HepG2 (cell line): ENCODE measurements around the gene PLXNA4. TPM values are rescaled to one million over a fixed set of nuclear protein-coding genes. Genes with fewer than 3 reads are reported as not detected.

Experiments
- ATAC-seq: fragments of 200-7000 bp; cut with Tn5 transposase; 3 replicates; pipeline ENCODE4 v1.9.1; 2020; ENCODE audit warnings: mild to moderate bottlenecking, moderate library complexity
- BruUV-seq: library from RNA; stranded (reverse); fragments of 400-500 nt; replicated peaks from 2 replicates; lab custom pipeline; 2021; lab: Mats Ljungman, UMichigan
- CTCF ChIA-PET: fragments of 300-600 bp; formaldehyde crosslinking; extraction: SDS; loops from one replicate; lab custom pipeline; 2021; ENCODE audit warnings: low total read pairs, inconsistent platforms, low intra/inter-chr PET ratio; lab: Yijun Ruan, JAX
- POLR2A ChIA-PET: fragments of 350-600 bp; sonication (Branson Sonifier 250); formaldehyde crosslinking; loops from one replicate; lab custom pipeline; 2020; ENCODE audit warnings: antibody characterized with exemption, inconsistent platforms; lab: Yijun Ruan, JAX
- DNase-seq: peaks from one replicate; pipeline ENCODE4 v3.0.0-alpha.2; 2015; ENCODE audit warnings: low spot score
- FAIRE-seq: peaks from 3 replicates; lab custom pipeline; 2011; peaks lifted over from hg19 to GRCh38; lab: Jason Lieb, UNC
- H2AFZ ChIP-seq: one replicate; pipeline ENCODE4 v1.6.1; 2011; ENCODE audit warnings: low read length, inconsistent platforms
- H3K27ac ChIP-seq: fragments of 300-600 bp; 3 replicates; pipeline ENCODE4 v1.8.0; 2011; ENCODE audit warnings: mixed run types, mild to moderate bottlenecking, mixed read lengths, low read length, inconsistent platforms; ENCODE audit not compliant: insufficient read depth; ENCODE audit errors: extremely low read length
- H3K27me3 ChIP-seq, 2 experiments: fragments of 200-600 bp in 1 of 2; 2 replicates in 1 of 2; 3 replicates in 1 of 2; pipeline versions ENCODE4 v1.6.0 to v1.8.0; 2011; ENCODE audit warnings: low read length in 2 of 2, mild to moderate bottlenecking in 2 of 2, moderate library complexity in 2 of 2, inconsistent platforms in 1 of 2; ENCODE audit not compliant: insufficient read depth in 2 of 2, control insufficient read depth in 1 of 2
- H3K36me3 ChIP-seq, 2 experiments: fragments of 200-600 bp in 1 of 2; replicated peaks in 1 of 2; 2 replicates in 1 of 2; 3 replicates in 1 of 2; pipeline versions ENCODE4 v1.5.1 to v1.8.0; 2011; ENCODE audit warnings: low read length in 2 of 2, inconsistent platforms in 1 of 2; ENCODE audit not compliant: insufficient read depth in 2 of 2, control insufficient read depth in 1 of 2
- H3K4me1 ChIP-seq: 2 replicates; pipeline ENCODE4 v1.5.1; 2012; ENCODE audit warnings: low read length, inconsistent platforms; ENCODE audit not compliant: insufficient read depth
- H3K4me2 ChIP-seq: 2 replicates; pipeline ENCODE4 v1.6.0; 2011; ENCODE audit warnings: low read depth, low read length, inconsistent platforms
- H3K4me3 ChIP-seq, 3 experiments: fragments of 200-600 bp in 1 of 3; sonication (generic), shearing (Covaris generic) in 1 of 3; replicated peaks in 1 of 3; 2 replicates each; pipeline ENCODE4 v1.5.1; 2011 to 2016; ENCODE audit warnings: low read length in 3 of 3, inconsistent platforms in 2 of 3, low read depth in 2 of 3, mild to moderate bottlenecking in 2 of 3, control low read depth in 1 of 3, mixed read lengths in 1 of 3; ENCODE audit not compliant: insufficient read depth in 1 of 3
- H3K79me2 ChIP-seq: one replicate; pipeline ENCODE4 v1.6.1; 2011; ENCODE audit warnings: low read length, inconsistent platforms; ENCODE audit not compliant: insufficient read depth
- H3K9ac ChIP-seq: 2 replicates; pipeline ENCODE4 v1.6.0; 2011; ENCODE audit warnings: mild to moderate bottlenecking, low read depth, low read length, inconsistent platforms; ENCODE audit not compliant: insufficient read depth
- H3K9me3 ChIP-seq: 2 replicates; pipeline ENCODE4 v1.5.1; 2012; ENCODE audit warnings: mild to moderate bottlenecking, low read length
- H4K20me1 ChIP-seq: 2 replicates; pipeline ENCODE4 v1.6.0; 2011; ENCODE audit warnings: inconsistent platforms, mild to moderate bottlenecking, low read length, moderate library complexity; ENCODE audit not compliant: insufficient read depth
- ERF ChIP-seq: IDR thresholded peaks from 2 replicates; pipeline ENCODE4 v1.6.1; 2018; ENCODE audit warnings: missing biosample characterization, missing genetic modification reagents
- MYPOP ChIP-seq: sonication (generic); formaldehyde crosslinking; IDR thresholded peaks from 2 replicates; pipeline ENCODE4 v1.8.1; 2023; ENCODE audit warnings: mild to moderate bottlenecking, moderate library complexity, missing genetic modification reagents
- PAXIP1 ChIP-seq: sonication (generic); formaldehyde crosslinking; conservative IDR thresholded peaks from 2 replicates; pipeline ENCODE4 v1.4.0; 2020; ENCODE audit warnings: mild to moderate bottlenecking, missing genetic modification reagents, moderate library complexity
- TFDP1 ChIP-seq: IDR thresholded peaks from 2 replicates; pipeline ENCODE4 v1.6.1; 2016; ENCODE audit warnings: missing compliant biosample characterization, missing genetic modification reagents, borderline replicate concordance
- ZBTB2 ChIP-seq: sonication (generic); formaldehyde crosslinking; IDR thresholded peaks from 2 replicates; pipeline ENCODE4 v1.8.0; 2022; ENCODE audit warnings: low read depth, missing genetic modification reagents
- ZFP82 ChIP-seq: sonication (generic); formaldehyde crosslinking; IDR thresholded peaks from 2 replicates; pipeline ENCODE4 v1.5.1; 2020; ENCODE audit warnings: mild to moderate bottlenecking, missing genetic modification reagents, borderline replicate concordance
- ZNF280D ChIP-seq: sonication (generic); formaldehyde crosslinking; IDR thresholded peaks from 2 replicates; pipeline ENCODE4 v1.5.1; 2020; ENCODE audit warnings: mild to moderate bottlenecking, missing genetic modification reagents
- ZNF567 ChIP-seq: sonication (generic); formaldehyde crosslinking; IDR thresholded peaks from 2 replicates; pipeline ENCODE4 v1.8.1; 2023; ENCODE audit warnings: mild to moderate bottlenecking, missing genetic modification reagents, borderline replicate concordance
- ZNF724P ChIP-seq: sonication (generic); formaldehyde crosslinking; IDR thresholded peaks from 2 replicates; pipeline ENCODE4 v1.8.0; 2022; ENCODE audit warnings: missing genetic modification reagents, borderline replicate concordance
- ZNF772 ChIP-seq: sonication (generic); formaldehyde crosslinking; IDR thresholded peaks from 2 replicates; pipeline ENCODE4 v1.5.0; 2020; ENCODE audit warnings: mild to moderate bottlenecking, missing genetic modification reagents
- ZNF780A ChIP-seq: sonication (generic); formaldehyde crosslinking; IDR thresholded peaks from 2 replicates; pipeline ENCODE4 v1.8.0; 2022; ENCODE audit warnings: mild to moderate bottlenecking, missing genetic modification reagents, moderate library complexity
- WGBS: methylation state at CpG from one replicate; pipeline ENCODE4 v1.1.6; 2017; ENCODE audit warnings: low lambda C conversion rate; 5-methylcytosine and 5-hydroxymethylcytosine counted together
- in situ Hi-C: cut with HindIII; loops from 2 replicates; pipeline ENCODE4 v1.10.0; 2017; ENCODE audit warnings: low pct_unique_long_range_greater_than_20kb; ENCODE audit not compliant: extremely low pct_ligation_motif_present
- intact Hi-C: fragments of 100-400 bp; cut with micrococcal nuclease; formaldehyde crosslinking; loops from one replicate; pipeline ENCODE4 v1.10.0; 2022; ENCODE audit not compliant: unreplicated experiment
- polyA plus RNA-seq, 8 experiments: library from polyadenylated mRNA; depleted of rRNA in 3 of 8; stranded (reverse) in 7 of 8; unstranded in 1 of 8; fragments of >200 nt; fragmentation: Illumina TruSeq in 4 of 8; extraction: Trizol in 4 of 8; gene quantifications; 2 replicates each; pipeline versions ENCODE4 v1.2.1 to v1.2.3, GENCODE V29; 2011 to 2016; ENCODE audit warnings: low read depth in 4 of 8, missing spikeins in 1 of 8, mixed read lengths in 1 of 8; ENCODE audit not compliant: insufficient read depth in 1 of 8
- total RNA-seq, 5 experiments: library from RNA; depleted of rRNA; stranded (reverse); fragments of >200 nt; fragmentation: Illumina TruSeq; extraction: Trizol; gene quantifications; 2 replicates each; pipeline ENCODE4 v1.2.3, GENCODE V29; 2016; ENCODE audit warnings: low read depth in 1 of 5

The PLXNA4 gene
- total and polyA plus RNA-seq, 2 of the 13 experiments (the other 11 are each of a cell fraction or from before 2014, with no cell fraction given), result 0.01 to 0.04 TPM

- in situ Hi-C loops (no loop called here), intact Hi-C loops (no loop called here)
- H3K36me3 ChIP-seq, result no peaks in the 10 kb centered on the region
- no TSS peak for BruUV-seq
- H3K4me3 ChIP-seq, result no peak overlapping the region
- no peak overlapping the region for H3K9ac ChIP-seq
- DNase-seq, result no peak
- H3K27ac ChIP-seq, result no peak overlapping the region
- H2AFZ ChIP-seq, result no peak overlapping the region
- H3K79me2 ChIP-seq, result no peaks in the 10 kb centered on the region
- no peaks in the 10 kb centered on the region for H3K4me1 ChIP-seq
- ATAC-seq, result no peak
- 18% methylated on average over 9 of the region's 9 CpGs for WGBS
- H3K9me3 ChIP-seq, result peaks cover 12% of the 10 kb centered on the region
- no peaks in the 10 kb centered on the region for H4K20me1 ChIP-seq
- POLR2A ChIA-PET, result no interaction called here
- CTCF ChIA-PET, result no interaction called here
- H3K27me3 ChIP-seq, result peaks cover 0 to 18% of the 10 kb centered on the region in 2 experiments; a peak in 2 of 5 replicates
- H3K4me2 ChIP-seq, result no peak overlapping the region
- FAIRE-seq, result no peak
- TF ChIP-seq ERF (no peak), ZNF772 (no peak), ZNF280D (no peak), PAXIP1 (CRISPR knock-in tag) (no peak), TFDP1 (CRISPR knock-in tag) (no peak), ZNF567 (no peak), ZBTB2 (no peak), MYPOP (CRISPR knock-in tag) (no peak), ZNF780A (no peak), ZNF724P (no peak), ZFP82 (CRISPR knock-in tag) (no peak)
These were observed 394.2 kb downstream of the PLXNA4 start for GRCh38 chr7:132181946-132182685.
